IPS-18a (cell line): Measurements from ENCODE around the gene TMCC1.

ENCODE experiments used
- H3K27ac ChIP-seq: one replicate; pipeline ENCODE4 v1.5.1; 2013; ENCODE audit warnings: low read length
- H3K27me3 ChIP-seq: one replicate; pipeline ENCODE4 v1.6.1; 2013; ENCODE audit warnings: mild to moderate bottlenecking, low read length; ENCODE audit not compliant: control insufficient read depth, insufficient read depth
- H3K36me3 ChIP-seq: one replicate; pipeline ENCODE4 v1.6.1; 2013; ENCODE audit warnings: low read depth, low read length; ENCODE audit not compliant: control insufficient read depth
- H3K4me1 ChIP-seq: one replicate; pipeline ENCODE4 v1.6.1; 2013; ENCODE audit warnings: low read depth, low read length; ENCODE audit not compliant: control insufficient read depth
- H3K4me3 ChIP-seq: one replicate; pipeline ENCODE4 v1.5.1; 2013; ENCODE audit warnings: low read length
- H3K9ac ChIP-seq: one replicate; pipeline ENCODE4 v1.6.1; 2013; ENCODE audit warnings: mild to moderate bottlenecking, low read length, moderate library complexity
- H3K9me3 ChIP-seq: one replicate; pipeline ENCODE4 v1.6.1; 2013; ENCODE audit warnings: low read depth, low read length; ENCODE audit not compliant: control insufficient read depth

Gene TMCC1

DNA sequence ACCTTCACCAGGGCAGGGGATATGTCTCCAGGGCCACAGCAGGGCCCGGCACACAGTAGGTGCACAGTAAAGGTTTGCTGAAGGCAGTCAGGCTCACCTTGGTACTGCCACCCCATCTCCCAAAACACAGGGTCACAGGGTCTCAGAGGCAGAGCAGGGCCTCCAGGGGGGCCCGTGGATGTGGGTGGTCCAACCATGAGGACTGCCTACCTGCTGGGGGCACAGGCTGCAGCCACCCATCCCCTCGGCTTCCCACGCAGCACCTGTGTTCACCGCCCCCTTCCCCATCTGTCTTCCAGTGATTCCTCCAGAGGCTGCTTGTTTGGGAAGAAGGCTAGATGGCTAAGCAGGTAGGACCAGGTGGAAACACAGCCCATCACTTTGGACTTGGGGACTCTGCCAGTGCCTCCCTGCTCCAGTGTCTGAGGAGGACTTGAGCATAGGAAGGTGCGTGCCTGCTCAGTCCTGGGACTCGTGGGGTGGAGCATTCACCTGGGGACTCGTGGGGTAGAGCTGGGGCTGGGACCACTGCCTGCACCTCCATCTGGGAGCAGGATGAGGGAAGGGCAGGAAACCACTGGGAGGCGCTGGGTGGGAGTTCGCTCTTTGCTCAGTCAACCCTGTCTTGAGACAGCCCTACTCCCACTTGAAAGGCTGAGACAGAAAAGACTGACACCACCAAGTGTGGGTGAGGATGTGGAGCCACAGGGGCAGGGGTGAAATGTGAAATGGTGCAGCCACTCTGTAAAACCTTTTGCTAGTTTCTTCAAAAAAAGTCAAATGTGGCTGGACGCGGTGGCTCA is 268.2 kb downstream of the TMCC1 start:
- Histone ChIP-seq H3K9ac (no peak overlapping the region), H3K36me3 (no peaks in the 10 kb centered on the region), H3K9me3 (no peaks in the 10 kb centered on the region), H3K27me3 (no peaks in the 10 kb centered on the region), H3K4me1 (peaks cover 11% of the 10 kb centered on the region), H3K27ac (no peak overlapping the region), H3K4me3 (no peak overlapping the region)

DNA sequence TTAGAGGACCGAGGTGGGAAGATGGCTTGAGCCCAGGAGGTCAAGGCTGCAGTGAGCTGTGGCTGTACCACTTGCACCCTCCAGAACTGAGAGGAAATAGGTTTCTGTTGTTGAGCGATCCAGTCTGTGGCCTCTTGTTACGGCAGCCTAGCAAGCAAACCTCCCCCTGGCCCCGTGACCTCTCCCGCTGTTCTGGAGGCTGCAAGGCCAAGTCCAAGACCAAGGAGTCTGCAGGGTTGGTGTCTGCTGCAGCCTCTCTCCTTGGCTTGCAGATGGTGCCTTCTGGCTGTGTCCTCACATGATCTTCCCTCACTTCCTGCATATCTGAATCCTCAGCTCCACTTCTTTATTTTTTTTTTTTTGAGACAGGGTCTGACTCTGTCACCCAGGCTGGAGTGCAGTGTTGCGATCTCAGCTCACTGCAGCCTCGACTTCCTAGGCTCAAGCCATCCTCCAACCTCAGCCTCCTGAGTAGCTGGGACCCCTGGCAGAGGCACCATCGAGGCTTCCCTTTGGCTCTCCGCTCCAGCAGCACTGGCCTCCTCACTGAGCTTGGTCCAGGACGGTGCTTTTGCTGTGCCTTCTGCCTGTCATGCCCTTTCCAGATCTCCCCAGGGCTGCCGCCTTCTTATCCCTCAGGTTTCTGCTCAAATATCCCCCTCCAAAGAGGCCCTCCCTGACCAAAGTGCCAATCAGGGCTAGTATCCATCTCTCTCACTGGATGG is 269.0 kb downstream of the TMCC1 start:
- Histone ChIP-seq H3K4me3 (no peak overlapping the region), H3K36me3 (no peaks in the 10 kb centered on the region), H3K9me3 (no peaks in the 10 kb centered on the region), H3K27me3 (no peaks in the 10 kb centered on the region), H3K4me1 (peaks cover 11% of the 10 kb centered on the region), H3K9ac (no peak overlapping the region), H3K27ac (no peak overlapping the region)

DNA sequence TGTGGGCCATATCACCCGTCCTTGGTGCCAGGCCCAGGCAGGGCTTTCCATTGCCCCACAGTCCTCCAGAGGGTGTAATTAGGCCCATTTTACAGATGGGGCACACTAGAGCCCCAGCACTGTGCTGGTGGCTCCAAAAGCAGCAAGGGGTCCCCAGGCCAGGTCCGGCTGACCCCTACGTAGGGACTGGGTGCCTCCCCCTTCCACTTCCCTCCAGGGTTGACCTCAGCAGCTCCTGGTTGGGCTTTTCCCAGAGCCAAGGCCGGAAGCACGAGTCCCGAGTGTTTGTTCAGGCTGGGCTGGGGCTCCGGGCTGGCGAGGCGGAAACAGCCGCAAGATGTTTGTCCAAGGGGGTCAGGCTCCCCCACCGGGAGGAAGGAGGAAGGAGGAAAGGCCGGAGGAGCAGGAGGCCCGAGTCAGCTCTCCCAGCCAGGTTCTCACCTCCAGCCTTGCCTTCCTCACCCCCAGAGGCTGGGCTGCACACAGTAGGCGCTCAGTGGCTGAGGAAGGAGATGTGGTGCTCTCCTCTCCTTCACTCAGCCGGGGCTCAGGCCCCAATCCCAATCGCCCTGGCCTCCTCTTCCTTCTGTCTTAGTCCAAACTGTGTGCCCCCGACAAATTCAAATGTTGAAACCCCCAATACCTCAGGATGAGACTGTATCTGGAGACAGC is 269.9 kb downstream of the TMCC1 start:
- H3K36me3 ChIP-seq: no peaks in the 10 kb centered on the region
- no peak overlapping the region for H3K27ac ChIP-seq
- H3K4me1 ChIP-seq: peaks cover 11% of the 10 kb centered on the region

DNA sequence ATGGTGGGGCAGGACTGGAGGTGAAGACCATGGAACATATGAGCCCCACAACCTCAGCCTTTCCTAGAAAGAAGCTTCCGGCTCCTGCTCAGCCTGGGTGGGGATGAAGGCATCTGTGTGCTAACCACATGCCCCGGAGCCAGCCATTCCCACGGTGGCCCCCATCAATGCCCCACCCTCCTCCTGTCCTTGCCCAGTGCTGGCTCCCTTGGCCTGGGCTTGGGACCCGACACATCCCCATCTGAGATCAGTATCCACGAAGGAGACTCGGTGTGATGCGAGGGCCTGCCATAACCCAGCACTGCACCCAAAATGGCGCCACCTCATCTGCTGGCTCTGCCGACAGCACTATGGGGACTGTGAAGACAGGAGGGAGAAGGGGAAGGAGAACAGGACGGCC is 270.6 kb downstream of the TMCC1 start:
- no peaks in the 10 kb centered on the region for H3K27me3 ChIP-seq
- no peak overlapping the region for H3K27ac ChIP-seq
- no peaks in the 10 kb centered on the region for H3K9me3 ChIP-seq
- H3K36me3 ChIP-seq: no peaks in the 10 kb centered on the region
- H3K4me3 ChIP-seq: no peak overlapping the region
- no peak overlapping the region for H3K9ac ChIP-seq
- peaks cover 11% of the 10 kb centered on the region for H3K4me1 ChIP-seq

More for the DNA sequence above, 269.9 kb downstream of the TMCC1 start:
- Histone ChIP-seq H3K9ac (no peak overlapping the region), H3K27me3 (no peaks in the 10 kb centered on the region), H3K9me3 (no peaks in the 10 kb centered on the region), H3K4me3 (no peak overlapping the region)

- Histone ChIP-seq H3K27ac (no peak overlapping the region), H3K4me1 (peaks cover 11% of the 10 kb centered on the region), H3K9ac (no peak overlapping the region), H3K36me3 (no peaks in the 10 kb centered on the region), H3K9me3 (no peaks in the 10 kb centered on the region), H3K27me3 (no peaks in the 10 kb centered on the region), H3K4me3 (no peak overlapping the region)
Measured at GRCh38 chr3:129622226-129622874, 271.2 kb downstream of the TMCC1 start.

DNA sequence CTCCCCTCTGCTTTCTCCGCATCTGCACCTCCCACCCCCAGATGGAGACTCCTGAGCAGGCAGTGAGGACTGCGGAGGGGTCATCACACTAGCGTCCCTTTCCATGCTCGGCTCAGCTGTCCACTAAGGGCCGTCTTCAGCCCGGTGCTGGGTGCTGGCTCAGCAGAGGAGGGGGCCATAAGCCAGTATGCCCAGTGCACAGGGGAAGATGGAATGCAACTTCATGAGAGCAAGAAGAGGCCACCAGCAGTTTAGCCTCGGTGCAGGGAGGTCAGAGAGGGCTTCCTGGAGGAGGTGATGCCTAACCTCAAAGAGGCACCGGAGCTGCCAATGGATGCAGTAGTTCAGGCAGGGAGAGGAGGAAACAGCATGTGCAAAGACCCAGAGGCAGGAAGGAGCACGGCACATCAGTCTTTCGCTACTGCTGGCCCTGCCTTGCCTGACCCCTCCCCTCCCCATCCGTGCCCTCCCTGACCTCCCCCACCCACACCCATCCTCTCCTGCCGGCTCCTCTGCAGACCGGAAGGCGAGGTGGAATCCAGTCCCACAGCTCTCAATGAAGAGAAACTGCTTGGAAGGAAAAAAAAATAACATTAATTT is 271.8 kb downstream of the TMCC1 start:
- H3K4me3 ChIP-seq: no peak overlapping the region

DNA sequence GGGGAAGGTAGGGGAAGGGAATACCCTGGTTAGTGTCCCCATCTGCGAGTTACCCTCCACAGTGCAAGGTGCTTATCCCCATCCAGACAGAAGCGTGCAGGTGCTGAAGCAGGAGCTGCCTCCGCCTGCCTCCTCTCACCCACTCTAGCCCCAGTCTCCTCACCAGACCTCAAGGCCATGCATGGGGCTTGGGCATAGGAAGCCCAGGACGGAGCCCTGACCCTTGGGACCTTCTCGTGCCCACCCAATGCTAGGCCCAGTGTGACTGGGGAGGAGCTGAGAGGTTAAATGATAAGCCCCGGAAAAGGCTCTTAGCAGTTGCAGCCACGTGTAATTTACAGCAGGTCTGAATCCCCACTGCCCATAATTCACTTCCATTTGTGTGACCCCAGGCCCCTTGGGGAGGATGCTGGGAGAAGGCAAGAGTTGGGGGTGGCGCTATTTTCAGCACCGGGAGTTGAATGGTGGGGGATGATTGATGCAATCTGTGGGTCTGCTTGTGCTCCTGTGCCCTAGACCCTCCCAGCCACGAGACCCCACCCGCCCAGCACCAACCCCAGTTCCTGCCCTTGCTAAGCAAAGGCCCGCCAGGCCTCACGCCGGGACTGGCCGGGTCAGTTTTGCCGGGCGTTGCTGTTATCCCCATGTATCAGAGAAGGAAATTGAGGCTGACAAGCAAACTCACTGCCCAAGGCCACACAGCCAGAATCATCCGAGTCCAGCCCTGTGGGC is 272.5 kb downstream of the TMCC1 start:
- Histone ChIP-seq H3K36me3 (no peaks in the 10 kb centered on the region), H3K4me3 (no peak overlapping the region), H3K4me1 (peaks cover 5% of the 10 kb centered on the region), H3K9me3 (no peaks in the 10 kb centered on the region), H3K27me3 (no peaks in the 10 kb centered on the region), H3K9ac (no peak overlapping the region), H3K27ac (no peak overlapping the region)

More for the DNA sequence above, 271.8 kb downstream of the TMCC1 start:
- Histone ChIP-seq H3K4me1 (peaks cover 11% of the 10 kb centered on the region), H3K27ac (no peak overlapping the region), H3K36me3 (no peaks in the 10 kb centered on the region), H3K9me3 (no peaks in the 10 kb centered on the region), H3K27me3 (no peaks in the 10 kb centered on the region), H3K9ac (no peak overlapping the region)

DNA sequence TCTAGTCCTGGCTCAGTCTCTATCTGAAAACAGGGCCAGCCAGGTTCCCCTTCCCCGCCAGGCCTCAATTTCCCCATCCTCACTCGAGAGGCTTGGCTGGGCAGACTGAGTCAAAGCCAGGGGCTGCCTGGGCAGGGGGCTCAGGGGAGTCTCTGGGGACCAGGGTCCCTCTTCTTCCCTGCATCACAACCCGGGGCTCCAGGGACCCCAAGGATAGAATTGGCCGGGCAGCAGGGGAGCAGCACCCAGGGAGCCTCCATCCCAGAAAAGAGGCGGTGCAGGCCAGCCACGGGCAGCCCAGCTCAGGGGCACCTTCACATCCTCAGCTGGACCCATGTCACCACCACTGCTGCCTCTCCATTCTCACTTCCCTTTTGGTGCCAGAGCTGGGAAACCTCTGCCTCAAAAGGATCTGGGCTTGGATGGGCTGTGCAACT is 273.8 kb downstream of the TMCC1 start:
- no peak overlapping the region for H3K4me3 ChIP-seq
- H3K9ac ChIP-seq: no peak overlapping the region
- H3K36me3 ChIP-seq: no peaks in the 10 kb centered on the region
- H3K9me3 ChIP-seq: no peaks in the 10 kb centered on the region
- H3K27ac ChIP-seq: no peak overlapping the region
- H3K4me1 ChIP-seq: no peaks in the 10 kb centered on the region
- H3K27me3 ChIP-seq: no peaks in the 10 kb centered on the region

GRCh38 chr3:129618901-129619671 is 274.4 kb downstream of the TMCC1 start:
- no peaks in the 10 kb centered on the region for H3K36me3 ChIP-seq
- no peaks in the 10 kb centered on the region for H3K9me3 ChIP-seq
- H3K27me3 ChIP-seq: no peaks in the 10 kb centered on the region
- H3K4me1 ChIP-seq: no peaks in the 10 kb centered on the region
- no peak overlapping the region for H3K27ac ChIP-seq
- H3K4me3 ChIP-seq: no peak overlapping the region
- H3K9ac ChIP-seq: no peak overlapping the region

DNA sequence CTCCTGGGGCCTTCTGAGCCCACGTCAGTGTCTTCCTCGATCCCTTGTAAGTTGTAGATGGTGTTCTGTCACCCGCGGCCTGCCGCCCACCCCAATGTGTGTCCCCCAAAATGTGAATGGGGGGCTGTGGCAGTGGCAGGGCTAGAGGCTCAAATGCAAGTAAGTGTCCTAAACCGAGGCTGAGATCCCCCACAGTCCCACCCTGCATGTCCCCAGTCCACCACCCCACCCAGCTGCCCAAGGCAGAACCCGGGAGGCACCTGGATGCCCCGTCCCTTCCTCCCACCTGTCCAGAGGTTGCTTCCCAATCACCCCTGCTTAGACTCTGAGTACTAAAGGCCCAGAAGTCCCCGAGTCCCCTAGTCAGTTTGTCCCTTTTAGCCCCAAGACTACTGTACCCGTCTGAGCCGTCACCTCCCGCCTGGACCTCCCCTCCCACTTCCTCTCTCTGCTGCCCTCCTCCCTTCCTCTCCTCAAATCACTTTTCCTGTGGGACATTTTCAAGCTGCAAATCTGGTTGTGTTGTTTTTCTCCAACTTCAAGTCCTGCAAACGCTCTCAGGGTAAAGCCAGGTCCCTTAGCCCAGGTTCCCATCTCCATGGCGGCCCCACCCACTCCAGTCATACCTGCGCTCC is 275.2 kb downstream of the TMCC1 start:
- H3K9me3 ChIP-seq: no peaks in the 10 kb centered on the region
- no peaks in the 10 kb centered on the region for H3K4me1 ChIP-seq
- H3K27ac ChIP-seq: no peak overlapping the region
- no peaks in the 10 kb centered on the region for H3K36me3 ChIP-seq
- no peak overlapping the region for H3K9ac ChIP-seq
- H3K27me3 ChIP-seq: no peaks in the 10 kb centered on the region
- no peak overlapping the region for H3K4me3 ChIP-seq
